ENCODE data around the gene SPTBN1.

- TF ChIP-seq YY1 (IDR thresholded peaks at IDR 0.05; ENCODE audit: insufficient read depth, insufficient read length) (no peak), ZNF274 (IDR thresholded peaks at IDR 0.05; ENCODE audit: low read depth, low read length) (no peak), SUZ12 (IDR thresholded peaks at IDR 0.05; ENCODE audit: extremely low read depth, insufficient read depth, insufficient read length) (no peak)
These were observed 46.4 kb upstream of the SPTBN1 start for GRCh38 chr2:54409752-54410151.
